H1 (cell line): Measurements from ENCODE around the gene DYNLT2B. TPM values are rescaled to one million over a fixed set of nuclear protein-coding genes. Genes with fewer than 3 reads are reported as not detected.

Experiments used
- CTCF ChIA-PET: fragments of 300-600 bp; sonication (Branson Sonifier 250); formaldehyde crosslinking; loops from one replicate; lab custom pipeline; 2021; ENCODE audit not compliant: partially characterized antibody; lab: Charles Lee
- POLR2A ChIA-PET: fragments of 300-600 bp; sonication (Branson Sonifier 250); formaldehyde crosslinking; loops from one replicate; lab custom pipeline; 2021; ENCODE audit warnings: inconsistent platforms; ENCODE audit not compliant: partially characterized antibody; lab: Charles Lee
- DNase-seq, 2 experiments: peaks; one replicate each; pipeline versions ENCODE4 v3.0.0 to v3.0.0-alpha.2; 2010 to 2022; ENCODE audit warnings: low spot score in 2 of 2, low read depth in 1 of 2, mixed read lengths in 1 of 2
- FAIRE-seq: peaks from 2 replicates; lab custom pipeline; 2011; peaks lifted over from hg19 to GRCh38; lab: Jason Lieb, UNC
- H2AFZ ChIP-seq: 2 replicates; pipeline ENCODE4 v1.8.1; 2012; ENCODE audit warnings: low read length, inconsistent platforms
- H2AK5ac ChIP-seq: 2 replicates; pipeline ENCODE4 v1.6.1; 2013; ENCODE audit warnings: low read depth, low read length
- H2BK120ac ChIP-seq: replicated peaks from 2 replicates; pipeline ENCODE3; 2013; ENCODE audit warnings: low read depth, low read length, inconsistent platforms
- H2BK12ac ChIP-seq: 2 replicates; pipeline ENCODE4 v1.6.1; 2013; ENCODE audit warnings: low read depth, low read length
- H2BK15ac ChIP-seq: 2 replicates; pipeline ENCODE4 v1.6.1; 2013; ENCODE audit warnings: low read length
- H2BK20ac ChIP-seq: 2 replicates; pipeline ENCODE4 v1.6.1; 2013; ENCODE audit warnings: low read length
- H2BK5ac ChIP-seq: 2 replicates; pipeline ENCODE4 v1.6.1; 2013; ENCODE audit warnings: low read depth, low read length
- H3K14ac ChIP-seq: 2 replicates; pipeline ENCODE4 v1.6.1; 2013; ENCODE audit warnings: inconsistent platforms; ENCODE audit not compliant: insufficient read length
- H3K18ac ChIP-seq: 2 replicates; pipeline ENCODE4 v1.6.1; 2013; ENCODE audit warnings: low read length; ENCODE audit errors: extremely low read depth
- H3K23ac ChIP-seq: 2 replicates; pipeline ENCODE4 v1.6.1; 2013; ENCODE audit warnings: inconsistent platforms; ENCODE audit not compliant: insufficient read length
- H3K23me2 ChIP-seq: 2 replicates; pipeline ENCODE4 v1.6.1; 2013; ENCODE audit warnings: low read depth, low read length
- H3K27ac ChIP-seq: 2 replicates; pipeline ENCODE4 v1.6.1; 2011; ENCODE audit warnings: low read depth, low read length, inconsistent platforms
- H3K27me3 ChIP-seq, 4 experiments: replicated peaks in 1 of 4; 1 replicate in 1 of 4; 2 replicates in 3 of 4; pipeline versions ENCODE4 v1.6.1 to v1.8.1; 2011 to 2013; ENCODE audit warnings: low read length in 3 of 4, mild to moderate bottlenecking in 3 of 4, inconsistent platforms in 2 of 4, mixed read lengths in 2 of 4, moderate library complexity in 1 of 4; ENCODE audit not compliant: control insufficient read depth in 3 of 4, insufficient read depth in 3 of 4; ENCODE audit errors: extremely low read depth in 1 of 4
- H3K36me3 ChIP-seq, 4 experiments: 2 replicates each; pipeline versions ENCODE4 v1.6.1 to v1.8.1; 2011 to 2013; ENCODE audit warnings: mild to moderate bottlenecking in 4 of 4, low read length in 3 of 4, moderate library complexity in 2 of 4, control low read depth in 1 of 4, inconsistent platforms in 1 of 4; ENCODE audit not compliant: insufficient read depth in 4 of 4, control insufficient read depth in 2 of 4
- H3K4ac ChIP-seq: replicated peaks from 2 replicates; pipeline ENCODE3; 2013; ENCODE audit warnings: low read length, low read depth, mixed read lengths, inconsistent platforms; ENCODE audit not compliant: insufficient read length
- H3K4me1 ChIP-seq, 4 experiments: replicated peaks in 1 of 4; 1 replicate in 1 of 4; 2 replicates in 3 of 4; pipeline versions ENCODE4 v1.6.1 to v1.8.1; 2011 to 2013; ENCODE audit warnings: low read length in 3 of 4, inconsistent platforms in 2 of 4, mixed read lengths in 1 of 4; ENCODE audit not compliant: insufficient read depth in 4 of 4, control insufficient read depth in 3 of 4
- H3K4me2 ChIP-seq, 2 experiments: 2 replicates each; pipeline versions ENCODE4 v1.6.1 to v1.8.1; 2011 to 2013; ENCODE audit warnings: low read depth in 2 of 2, low read length in 2 of 2, control low read depth in 1 of 2, inconsistent platforms in 1 of 2, mild to moderate bottlenecking in 1 of 2; ENCODE audit not compliant: insufficient read depth in 1 of 2
- H3K4me3 ChIP-seq, 4 experiments: fragments of 200-600, 300-600 bp in 1 of 4; sonication (generic), shearing (Covaris generic), sonication (Bioruptor Twin) in 1 of 4; 2 replicates each; pipeline versions ENCODE4 v1.5.1 to v1.8.1; 2011 to 2016; ENCODE audit warnings: low read length in 4 of 4, low read depth in 3 of 4, control low read depth in 2 of 4, inconsistent platforms in 2 of 4, mild to moderate bottlenecking in 2 of 4, mixed read lengths in 1 of 4, moderate library complexity in 1 of 4; ENCODE audit not compliant: insufficient read depth in 2 of 4; ENCODE audit errors: extremely low read depth in 1 of 4
- H3K56ac ChIP-seq: replicated peaks from 2 replicates; pipeline ENCODE3; 2013; ENCODE audit warnings: low read depth, mild to moderate bottlenecking, mixed read lengths, low read length, inconsistent platforms; ENCODE audit not compliant: insufficient read length
- H3K79me1 ChIP-seq: 2 replicates; pipeline ENCODE4 v1.6.1; 2013; ENCODE audit warnings: low read depth, low read length, control low read depth
- H3K79me2 ChIP-seq, 2 experiments: 2 replicates each; pipeline versions ENCODE4 v1.6.1 to v1.8.1; 2012 to 2013; ENCODE audit warnings: low read length in 2 of 2, mild to moderate bottlenecking in 2 of 2, inconsistent platforms in 1 of 2; ENCODE audit not compliant: insufficient read depth in 2 of 2, control insufficient read depth in 1 of 2
- H3K9ac ChIP-seq, 4 experiments: replicated peaks in 1 of 4; 1 replicate in 1 of 4; 2 replicates in 3 of 4; pipeline versions ENCODE4 v1.6.1 to v1.8.1; 2011 to 2013; ENCODE audit warnings: low read depth in 3 of 4, low read length in 3 of 4, control low read depth in 2 of 4, mild to moderate bottlenecking in 2 of 4, moderate library complexity in 2 of 4, inconsistent platforms in 1 of 4; ENCODE audit errors: extremely low read depth in 1 of 4
- H3K9me3 ChIP-seq, 2 experiments: 2 replicates each; pipeline versions ENCODE4 v1.6.1 to v1.8.1; 2012 to 2013; ENCODE audit warnings: mild to moderate bottlenecking in 2 of 2, moderate library complexity in 2 of 2, control low read depth in 1 of 2, inconsistent platforms in 1 of 2, low read depth in 1 of 2, low read length in 1 of 2, mixed read lengths in 1 of 2; ENCODE audit not compliant: insufficient read depth in 2 of 2
- H4K20me1 ChIP-seq, 2 experiments: replicated peaks in 1 of 2; 2 replicates each; pipeline versions ENCODE3 to v1.8.1; 2011 to 2013; ENCODE audit warnings: inconsistent platforms in 2 of 2, low read length in 2 of 2, mild to moderate bottlenecking in 1 of 2; ENCODE audit not compliant: insufficient read depth in 2 of 2, control insufficient read depth in 1 of 2
- H4K5ac ChIP-seq: 2 replicates; pipeline ENCODE4 v1.6.1; 2013; ENCODE audit warnings: low read length, low read depth, mixed read lengths, inconsistent platforms; ENCODE audit not compliant: insufficient read length
- H4K8ac ChIP-seq: 2 replicates; pipeline ENCODE4 v1.8.0; 2013; ENCODE audit warnings: mild to moderate bottlenecking, moderate library complexity, low read length, inconsistent platforms; ENCODE audit not compliant: insufficient read depth; ENCODE audit errors: extremely low read depth
- H4K91ac ChIP-seq: replicated peaks from 2 replicates; pipeline ENCODE3; 2013; ENCODE audit warnings: low read length, mixed read lengths, inconsistent platforms; ENCODE audit not compliant: insufficient read length
- ASH2L ChIP-seq: fragments of 200-600, 300-600 bp; sonication (generic); IDR thresholded peaks from one replicate; pipeline ENCODE4 v1.7.1; 2017; ENCODE audit warnings: low read length
- CREB1 ChIP-seq: IDR thresholded peaks from 2 replicates; pipeline ENCODE4 v1.6.1; 2012; ENCODE audit warnings: inconsistent platforms
- EGR1 ChIP-seq: IDR thresholded peaks from 2 replicates; pipeline ENCODE4 v1.6.1; 2011; ENCODE audit warnings: low read depth, low read length, borderline replicate concordance
- EZH2 ChIP-seq: fragments of 200-600 bp; sonication (generic); IDR thresholded peaks from 2 replicates; pipeline ENCODE4 v1.7.1; 2012; ENCODE audit warnings: low read depth, mild to moderate bottlenecking, moderate library complexity, low read length, inconsistent platforms; ENCODE audit not compliant: severe bottlenecking
- GABPA ChIP-seq: IDR thresholded peaks from 2 replicates; pipeline ENCODE4 v1.6.1; 2011; ENCODE audit warnings: mild to moderate bottlenecking, low read length, moderate library complexity, borderline replicate concordance; ENCODE audit not compliant: insufficient read depth
- HDAC2 ChIP-seq, 2 experiments: fragments of 300-600 bp in 1 of 2; sonication (generic) in 1 of 2; IDR thresholded peaks; 2 replicates each; pipeline ENCODE4 v1.6.1; 2011 to 2012; ENCODE audit warnings: low read depth in 2 of 2, low read length in 2 of 2, mild to moderate bottlenecking in 2 of 2, moderate library complexity in 2 of 2, borderline replicate concordance in 1 of 2, inconsistent platforms in 1 of 2
- JUN ChIP-seq: IDR thresholded peaks from 2 replicates; pipeline ENCODE4 v1.6.1; 2011; ENCODE audit warnings: low read depth, mild to moderate bottlenecking, improper control_type of control experiment, low read length
- NANOG ChIP-seq: IDR thresholded peaks from 2 replicates; pipeline ENCODE4 v1.6.1; 2011; ENCODE audit warnings: low read length, low read depth, mild to moderate bottlenecking, inconsistent platforms; ENCODE audit not compliant: insufficient read depth, poor library complexity, severe bottlenecking
- RBBP5 ChIP-seq: IDR thresholded peaks from 2 replicates; pipeline ENCODE4 v1.7.1; 2012; ENCODE audit warnings: low read depth, mild to moderate bottlenecking, inconsistent platforms, low read length, moderate library complexity, borderline replicate concordance
- SAP30 ChIP-seq: fragments of 300-600 bp; sonication (generic); IDR thresholded peaks from 2 replicates; pipeline ENCODE4 v1.7.1; 2012; ENCODE audit warnings: low read length, moderate library complexity, mild to moderate bottlenecking, inconsistent platforms; ENCODE audit not compliant: insufficient read depth, insufficient replicate concordance
- TAF7 ChIP-seq: optimal IDR thresholded peaks from 2 replicates; pipeline ENCODE3; 2011; ENCODE audit warnings: low read depth, mild to moderate bottlenecking, inconsistent platforms, low read length, moderate library complexity, borderline replicate concordance
- WGBS, 2 experiments: shearing (Covaris generic) in 1 of 2; methylation state at CpG; one replicate each; pipeline versions ENCODE4 v1.1.6 to v1.1.7; 2013 to 2015; ENCODE audit warnings: low lambda C conversion rate in 2 of 2, mixed read lengths in 2 of 2, inconsistent platforms in 1 of 2, low coverage in 1 of 2, missing lambda C conversion rate in 1 of 2; ENCODE audit not compliant: insufficient replicate concordance in 2 of 2, insufficient coverage in 1 of 2, insufficient read length in 1 of 2; ENCODE audit errors: extremely low coverage in 1 of 2, missing lambda C conversion rate in 1 of 2; 5-methylcytosine and 5-hydroxymethylcytosine counted together
- polyA plus RNA-seq, 7 experiments: library from polyadenylated mRNA; depleted of rRNA in 3 of 7; stranded (reverse) in 5 of 7; unstranded in 2 of 7; fragments of >200 nt in 5 of 7; fragments of 200-250 nt in 2 of 7; gene quantifications; 1 replicate in 5 of 7; 2 replicates in 1 of 7; 4 replicates in 1 of 7; pipeline versions ENCODE4 v1.2.1 to v1.2.3, GENCODE V29; 2011 to 2013; ENCODE audit warnings: missing spikeins in 2 of 7, mixed read lengths in 2 of 7
- total RNA-seq: library from RNA; stranded (reverse); fragmentation: NEBNext Ultra II Directional; extraction: Animal tissue kit (Norgen Biotek cat#: 25700); gene quantifications from 2 replicates; pipeline ENCODE4 v1.2.1, GENCODE V29; 2021
- TF ChIP-seq, protein P1 (sequence below): IDR thresholded peaks from 2 replicates; pipeline ENCODE4 v1.6.1; 2012; ENCODE audit warnings: inconsistent platforms
- TF ChIP-seq, protein P2 (sequence below): IDR thresholded peaks from 2 replicates; pipeline ENCODE4 v1.6.1; 2011; ENCODE audit warnings: low read depth, mild to moderate bottlenecking, low read length; ENCODE audit not compliant: insufficient read depth

The DYNLT2B gene
- total and polyA plus RNA-seq, 2 of the 8 experiments (the other 6 are each of a cell fraction or from before 2014, with no cell fraction given) = 10.9 to 22.2 TPM

DNA sequence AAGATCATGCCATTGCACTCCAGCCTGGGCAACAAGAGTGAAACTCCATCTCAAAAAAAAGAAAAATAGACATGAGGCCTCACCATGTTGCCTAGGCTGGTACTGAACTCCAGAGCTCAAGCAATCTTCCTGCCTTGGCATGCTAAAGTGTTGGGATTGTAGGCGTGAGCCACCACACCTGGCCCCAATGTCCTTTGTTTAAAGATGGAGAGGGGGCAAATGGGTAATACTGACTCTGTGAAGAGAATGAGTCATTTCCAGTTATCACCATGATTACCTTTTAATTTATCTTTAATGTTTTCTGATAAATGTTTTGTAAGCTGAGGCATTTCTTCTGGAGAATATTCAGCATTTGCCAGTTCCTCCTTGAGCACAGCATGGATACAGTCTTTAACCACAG, 2.2 kb downstream of the DYNLT2B start:
- H3K27ac ChIP-seq = no peak overlapping the region
- H3K36me3 ChIP-seq = peaks cover 0 to 3% (median 0%) of the 10 kb centered on the region in 4 experiments; a peak in 2 of 8 replicates
- H2AFZ ChIP-seq = no peak overlapping the region
- H3K4me2 ChIP-seq = no peak overlapping the region
- 94% methylated on average over 1 of the region's 1 CpG; no CpG with 5 or more reads in 1 of the 2 experiments for WGBS, 2 experiments
- no peak overlapping the region for H3K14ac ChIP-seq
- H3K4me3 ChIP-seq = no peak overlapping the region
- H3K4me1 ChIP-seq = no peaks in the 10 kb centered on the region
- H3K18ac ChIP-seq = no peak overlapping the region
- no peak overlapping the region for H3K4ac ChIP-seq
- ChIA-PET CTCF (interaction anchor here (4.2 kb wide), 1 partner anchor 9 kb away, joined by 19 read pairs; no protein-coding TSS in a partner anchor), POLR2A (no interaction called here)
- no peak overlapping the region for H3K56ac ChIP-seq
- H2BK5ac ChIP-seq = no peak overlapping the region
- no peak overlapping the region for H2BK12ac ChIP-seq
- no peak overlapping the region for H2BK20ac ChIP-seq
- H2BK120ac ChIP-seq = no peak overlapping the region
- no peaks in the 10 kb centered on the region for H3K79me2 ChIP-seq
- no peak overlapping the region for H4K8ac ChIP-seq
- peaks cover 4% of the 10 kb centered on the region; the same call in 1 of the 2 replicates for H3K23me2 ChIP-seq
- H4K5ac ChIP-seq = no peak overlapping the region
- H4K91ac ChIP-seq = no peak overlapping the region
- no peaks in the 10 kb centered on the region for H3K79me1 ChIP-seq
- H2AK5ac ChIP-seq = no peak overlapping the region
- no peaks in the 10 kb centered on the region for H3K9me3 ChIP-seq
- H3K27me3 ChIP-seq = no peaks in the 10 kb centered on the region
- DNase-seq = no peak
- FAIRE-seq = no peak
- no peak overlapping the region for H2BK15ac ChIP-seq
- H4K20me1 ChIP-seq = no peaks in the 10 kb centered on the region
- no peak overlapping the region for H3K9ac ChIP-seq
- no peak overlapping the region for H3K23ac ChIP-seq
- TF ChIP-seq GABPA = no peak
- TF ChIP-seq, protein P1, sequence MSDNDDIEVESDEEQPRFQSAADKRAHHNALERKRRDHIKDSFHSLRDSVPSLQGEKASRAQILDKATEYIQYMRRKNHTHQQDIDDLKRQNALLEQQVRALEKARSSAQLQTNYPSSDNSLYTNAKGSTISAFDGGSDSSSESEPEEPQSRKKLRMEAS = no peak
- TF ChIP-seq EGR1 = no peak
- TF ChIP-seq SAP30 = no peak
- no peak for TF ChIP-seq EZH2
- TF ChIP-seq TAF7 = no peak
- no peak for TF ChIP-seq HDAC2 (IDR thresholded peaks at IDR 0.05; ENCODE audit: borderline replicate concordance in 1 of 2, low read depth in 2 of 2, low read length in 2 of 2)
- no peak for TF ChIP-seq CREB1
- TF ChIP-seq NANOG = no peak
- TF ChIP-seq RBBP5 = no peak
- TF ChIP-seq, protein P2, sequence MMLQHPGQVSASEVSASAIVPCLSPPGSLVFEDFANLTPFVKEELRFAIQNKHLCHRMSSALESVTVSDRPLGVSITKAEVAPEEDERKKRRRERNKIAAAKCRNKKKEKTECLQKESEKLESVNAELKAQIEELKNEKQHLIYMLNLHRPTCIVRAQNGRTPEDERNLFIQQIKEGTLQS = no peak
- TF ChIP-seq JUN = no peak
- no peak for TF ChIP-seq ASH2L
